T-helper 17 cell (primary cell): ENCODE results near the gene ANO10. TPM values are rescaled to one million over a fixed set of nuclear protein-coding genes. Genes with fewer than 3 reads are reported as not detected.

Experiments
- ATAC-seq: fragments of 150-1000 bp; cut with Tn5 transposase; 2 replicates; pipeline ENCODE4 v1.10.0; 2021; ENCODE audit warnings: mild to moderate bottlenecking, moderate library complexity
- DNase-seq, 3 donors: peaks; one replicate each; pipeline versions ENCODE4 v3.0.0 to v3.0.0-alpha.2; 2020 to 2021
- H3K9me3 ChIP-seq: one replicate; pipeline ENCODE4 v1.7.0; 2013; ENCODE audit warnings: low read length, mild to moderate bottlenecking; ENCODE audit not compliant: control insufficient read depth, poor library complexity, severe bottlenecking
- H3K27ac Mint-ChIP-seq: one replicate; pipeline ENCODE4 v1.8.0; 2022; ENCODE audit warnings: mild to moderate bottlenecking, moderate library complexity, mixed read lengths
- H3K27me3 Mint-ChIP-seq: one replicate; pipeline ENCODE4 v1.8.0; 2022; ENCODE audit warnings: mixed read lengths
- H3K36me3 Mint-ChIP-seq: one replicate; pipeline ENCODE4 v1.8.0; 2022; ENCODE audit warnings: low read depth, mixed read lengths
- H3K4me1 Mint-ChIP-seq: one replicate; pipeline ENCODE4 v1.8.0; 2022; ENCODE audit warnings: mild to moderate bottlenecking, mixed read lengths
- H3K4me3 Mint-ChIP-seq: one replicate; pipeline ENCODE4 v1.8.0; 2022; ENCODE audit warnings: mild to moderate bottlenecking, moderate library complexity, mixed read lengths
- total RNA-seq, 4 donors: library from RNA in 2 of 4; stranded (reverse) in 2 of 4; gene quantifications; one replicate each; pipeline ENCODE4 v1.2.3 and lab custom pipeline; 2022 to 2026

ANO10 gene
- total RNA-seq, 2 donors from 2014 or later, result 8.5 to 11.1 TPM

DNA sequence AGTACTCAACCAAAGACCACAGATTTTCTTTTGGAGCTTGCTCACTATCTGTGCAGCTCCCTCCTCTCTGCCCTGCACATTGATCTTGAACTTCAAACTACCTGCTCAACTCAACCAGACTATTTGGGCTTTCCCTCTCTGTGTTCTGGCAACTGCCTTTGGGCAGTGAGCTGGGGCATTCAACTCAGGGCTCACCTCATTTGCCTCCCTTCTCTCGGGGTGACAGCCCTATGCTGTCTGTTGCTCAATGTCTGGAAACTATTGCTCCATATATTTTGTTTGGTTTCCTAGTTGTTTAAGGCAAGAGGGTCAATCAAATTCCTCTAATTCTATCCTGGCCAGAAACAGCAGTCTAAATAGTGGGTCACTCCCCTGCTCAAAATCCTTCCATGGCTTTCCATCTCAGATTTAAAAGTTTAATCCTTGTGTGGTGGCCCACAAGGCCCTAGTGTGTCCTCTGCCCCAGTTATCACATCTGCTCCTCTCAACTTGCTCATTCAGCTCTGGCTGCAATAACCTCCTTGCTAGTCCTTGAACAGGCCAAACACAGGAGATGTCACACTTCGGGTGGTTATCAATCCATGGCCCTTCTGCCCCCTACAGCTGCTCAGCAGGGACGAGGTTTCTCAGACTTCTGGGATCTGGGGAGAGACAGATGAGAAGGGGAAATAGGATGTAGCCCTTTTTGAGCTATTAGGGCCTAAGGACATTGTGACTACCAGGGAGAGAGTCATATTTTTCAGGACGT lies 267.7 kb downstream of the ANO10 start:
- Mint-ChIP-seq H3K27ac (no peak overlapping the region), H3K4me1 (no peaks in the 10 kb centered on the region), H3K36me3 (peaks cover 5% of the 10 kb centered on the region), H3K27me3 (no peaks in the 10 kb centered on the region), H3K4me3 (no peak overlapping the region)
- peaks cover 3% of the 10 kb centered on the region for H3K9me3 ChIP-seq
- DNase-seq (no peak), ATAC-seq (no peak)

DNA sequence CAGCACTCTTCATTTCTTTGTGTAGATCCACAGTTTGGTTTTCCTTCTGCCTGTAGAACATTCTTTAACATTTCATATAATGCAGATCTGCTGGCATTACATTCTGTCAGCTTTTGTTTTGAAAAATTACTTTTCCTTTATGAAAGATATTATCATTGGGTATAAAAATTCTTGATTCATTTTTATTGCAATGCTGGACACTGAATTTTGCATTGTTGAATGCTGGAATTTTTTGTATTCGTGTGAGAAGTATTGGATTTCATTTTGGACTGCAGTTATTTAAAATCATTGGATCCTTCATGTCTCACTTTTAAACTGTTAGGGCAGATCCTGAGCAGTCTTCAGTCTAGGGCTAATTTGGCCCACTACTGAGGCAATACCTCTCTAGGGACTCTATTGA lies 268.4 kb downstream of the ANO10 start:
- H3K27me3 Mint-ChIP-seq, result no peaks in the 10 kb centered on the region
- peaks cover 7% of the 10 kb centered on the region for H3K36me3 Mint-ChIP-seq
- H3K4me1 Mint-ChIP-seq, result peaks cover 2% of the 10 kb centered on the region
- H3K27ac Mint-ChIP-seq, result no peak overlapping the region
- no peak overlapping the region for H3K4me3 Mint-ChIP-seq
- H3K9me3 ChIP-seq, result peaks cover 3% of the 10 kb centered on the region
- DNase-seq, result no peak
- no peak for ATAC-seq

DNA sequence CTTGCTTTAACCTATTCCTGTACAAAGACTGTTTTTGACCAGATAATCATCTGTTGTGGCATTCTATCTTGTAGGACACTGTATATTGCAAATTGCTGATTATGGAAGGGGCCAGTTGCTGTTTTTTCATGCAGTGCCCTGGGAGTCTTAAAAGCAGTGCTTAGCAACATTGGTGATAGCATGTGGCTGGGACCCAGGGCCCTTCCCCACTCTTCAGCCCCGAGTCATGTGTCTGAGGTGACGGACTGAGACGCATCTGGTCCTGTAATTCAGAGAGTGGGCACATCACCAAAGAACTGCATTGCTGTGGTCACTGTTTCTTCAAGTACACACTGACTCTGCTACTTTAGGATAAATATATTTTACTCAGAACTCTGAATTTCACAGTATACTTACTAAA lies 272.1 kb downstream of the ANO10 start:
- peaks cover 12% of the 10 kb centered on the region for H3K36me3 Mint-ChIP-seq

DNA sequence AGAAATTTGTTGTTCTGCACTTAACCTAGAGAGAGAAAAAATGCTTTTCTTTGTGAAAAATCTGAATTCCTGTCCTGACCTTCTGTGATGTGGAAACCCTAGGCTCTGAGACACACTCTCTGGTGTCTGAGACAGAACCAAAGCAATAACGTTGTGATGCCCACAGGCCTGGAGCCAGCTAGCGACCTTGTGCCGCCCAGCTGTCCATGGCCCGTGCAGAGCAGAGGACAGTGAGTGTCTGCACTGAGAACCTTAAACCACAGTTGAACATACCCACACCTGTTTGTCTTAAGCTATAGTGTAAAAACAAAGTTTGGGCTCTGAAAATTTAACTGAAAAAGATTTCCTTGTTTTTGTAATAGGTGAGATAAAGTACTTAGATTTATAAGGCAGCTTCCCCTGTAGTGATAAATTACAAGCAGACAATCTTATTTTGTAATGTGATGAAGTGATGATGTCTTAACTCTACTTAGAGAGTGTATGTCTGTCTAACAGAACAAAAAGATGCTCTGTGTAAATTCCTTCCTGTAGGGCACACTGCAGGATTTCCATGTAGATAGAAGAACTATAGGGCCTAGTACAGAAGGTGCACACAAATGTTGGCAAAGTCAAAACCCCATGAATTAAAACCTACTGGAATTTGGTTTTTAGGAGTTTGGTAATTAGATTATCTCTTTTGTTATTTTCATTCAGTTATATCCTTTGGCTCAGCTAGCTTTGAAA lies 272.8 kb downstream of the ANO10 start:
- Mint-ChIP-seq H3K27ac (peak overlapping the region; percentile 98), H3K4me3 (no peak overlapping the region), H3K4me1 (peaks cover 25% of the 10 kb centered on the region), H3K27me3 (no peaks in the 10 kb centered on the region), H3K36me3 (peaks cover 12% of the 10 kb centered on the region)
- H3K9me3 ChIP-seq, result no peaks in the 10 kb centered on the region
- DNase-seq (no peak), ATAC-seq (no peak)

More for the DNA sequence above, 272.1 kb downstream of the ANO10 start:
- no peaks in the 10 kb centered on the region for H3K9me3 ChIP-seq
- H3K4me3 Mint-ChIP-seq, result no peak overlapping the region
- ATAC-seq (no peak), DNase-seq (no peak)
- H3K4me1 Mint-ChIP-seq, result peaks cover 20% of the 10 kb centered on the region
- peak overlapping the region; percentile 98 for H3K27ac Mint-ChIP-seq
- H3K27me3 Mint-ChIP-seq, result no peaks in the 10 kb centered on the region

DNA sequence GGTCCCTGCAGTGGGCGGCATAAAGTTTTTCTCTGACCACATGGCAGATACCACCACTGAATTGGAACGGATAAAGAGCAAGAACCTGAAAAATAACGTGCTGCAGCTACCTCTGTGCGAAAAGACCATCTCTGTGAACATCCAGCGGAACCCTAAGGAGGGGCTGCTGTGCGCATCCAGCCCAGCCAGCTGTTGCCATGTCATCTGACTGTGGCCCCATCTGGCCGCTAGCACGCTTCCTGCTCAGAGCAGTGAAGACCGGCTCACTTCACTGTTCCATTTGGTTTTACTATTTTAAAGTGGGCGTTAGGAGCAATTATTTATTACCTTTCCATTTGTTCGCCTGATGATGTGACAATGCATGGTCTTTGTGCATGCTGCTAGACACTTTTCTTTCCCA lies 273.5 kb downstream of the ANO10 start:
- Mint-ChIP-seq H3K27me3 (no peaks in the 10 kb centered on the region), H3K36me3 (peaks cover 12% of the 10 kb centered on the region), H3K27ac (peak overlapping the region; percentile 98), H3K4me3 (peak overlapping the region; percentile 8), H3K4me1 (peaks cover 28% of the 10 kb centered on the region)
- DNase-seq (no peak), ATAC-seq (no peak)
- H3K9me3 ChIP-seq, result no peaks in the 10 kb centered on the region

DNA sequence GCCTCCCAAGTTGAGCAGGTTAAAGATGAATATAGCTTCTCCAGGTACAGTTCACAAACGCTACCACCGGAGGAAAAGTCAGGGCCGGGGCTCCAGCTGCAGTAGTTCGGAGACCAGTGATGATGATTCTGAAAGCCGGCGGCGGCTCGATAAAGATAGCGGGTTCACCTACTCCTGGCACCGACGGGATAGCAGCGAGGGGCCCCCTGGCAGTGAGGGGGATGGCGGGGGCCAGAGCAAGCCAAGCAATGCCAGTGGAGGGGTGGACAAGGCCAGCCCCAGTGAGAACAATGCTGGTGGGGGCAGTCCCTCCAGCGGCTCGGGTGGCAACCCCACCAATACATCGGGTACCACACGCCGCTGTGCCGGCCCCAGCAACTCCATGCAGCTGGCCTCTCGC lies 274.0 kb downstream of the ANO10 start:
- Mint-ChIP-seq H3K27me3 (no peaks in the 10 kb centered on the region), H3K4me1 (peaks cover 31% of the 10 kb centered on the region), H3K36me3 (peaks cover 12% of the 10 kb centered on the region), H3K27ac (peak overlapping the region; percentile 98), H3K4me3 (peak overlapping the region; percentile 81)
- ATAC-seq, result no peak
- H3K9me3 ChIP-seq, result no peaks in the 10 kb centered on the region
- DNase-seq, result no peak

DNA sequence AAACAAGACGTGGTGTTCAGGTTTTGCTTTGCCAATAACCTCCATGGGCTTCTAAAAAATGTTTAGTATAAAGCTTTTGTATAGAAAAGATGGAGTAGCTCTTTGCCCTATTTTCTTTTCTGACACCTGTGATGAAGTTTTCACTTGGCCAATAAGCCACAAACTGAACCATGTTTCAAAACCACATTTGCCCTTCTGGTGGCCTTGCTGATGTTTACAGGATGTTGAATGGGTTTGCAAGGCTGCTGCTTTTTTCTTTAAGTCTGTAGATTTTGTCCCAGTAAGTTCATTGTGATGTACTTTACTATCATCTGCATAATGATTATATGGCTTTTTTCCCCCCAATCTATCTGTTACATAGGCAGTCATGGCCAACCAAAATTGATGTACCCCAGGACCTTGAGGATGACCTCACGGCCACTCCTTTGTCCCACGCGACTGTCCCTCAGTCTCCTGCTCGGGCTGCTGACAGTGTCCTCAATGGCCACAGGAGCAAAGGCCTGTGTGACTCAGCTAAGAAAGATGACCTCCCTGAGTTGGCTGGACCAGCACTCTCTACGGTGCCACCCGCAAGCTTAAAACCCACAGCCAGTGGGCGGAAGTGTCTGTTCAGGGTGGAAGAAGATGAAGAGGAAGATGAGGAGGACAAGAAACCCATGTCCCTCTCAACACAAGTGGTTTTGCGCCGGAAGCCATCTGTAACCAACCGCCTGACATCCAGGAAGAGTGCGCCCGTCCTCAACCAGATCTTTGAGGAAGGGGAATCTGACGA lies 274.6 kb downstream of the ANO10 start:
- DNase-seq, result no peak
- peak; percentile 88 for ATAC-seq
- peaks cover 36% of the 10 kb centered on the region for H3K4me1 Mint-ChIP-seq
- no peaks in the 10 kb centered on the region for H3K9me3 ChIP-seq
- peak overlapping the region; percentile 98 for H3K27ac Mint-ChIP-seq
- H3K27me3 Mint-ChIP-seq, result no peaks in the 10 kb centered on the region
- H3K4me3 Mint-ChIP-seq, result peak overlapping the region; percentile 81
- H3K36me3 Mint-ChIP-seq, result peaks cover 15% of the 10 kb centered on the region

DNA sequence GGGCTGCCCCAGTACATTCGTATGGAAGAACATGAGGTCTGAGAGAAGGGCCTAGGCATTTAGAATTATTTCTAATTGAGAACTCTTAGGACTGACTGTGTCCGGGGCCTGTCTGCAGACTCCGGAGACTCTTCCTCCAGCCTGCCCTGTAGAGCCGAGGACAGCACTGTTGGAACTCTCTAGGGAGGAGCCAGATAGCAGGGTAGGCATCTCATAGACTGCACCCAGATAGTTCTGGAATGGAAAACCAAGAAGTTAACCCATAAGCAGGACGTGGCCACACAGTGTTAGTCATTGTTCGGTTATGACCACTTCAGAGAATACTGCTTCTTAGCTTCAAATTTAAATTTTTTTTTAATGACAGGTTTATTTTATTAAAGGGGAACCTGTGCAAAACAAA lies 275.9 kb downstream of the ANO10 start:
- H3K9me3 ChIP-seq, result no peaks in the 10 kb centered on the region
- H3K36me3 Mint-ChIP-seq, result peaks cover 10% of the 10 kb centered on the region
- H3K4me3 Mint-ChIP-seq, result peak overlapping the region; percentile 55
- DNase-seq (no peak), ATAC-seq (no peak)
- H3K4me1 Mint-ChIP-seq, result peaks cover 36% of the 10 kb centered on the region
- no peaks in the 10 kb centered on the region for H3K27me3 Mint-ChIP-seq
- peak overlapping the region; percentile 98 for H3K27ac Mint-ChIP-seq

DNA sequence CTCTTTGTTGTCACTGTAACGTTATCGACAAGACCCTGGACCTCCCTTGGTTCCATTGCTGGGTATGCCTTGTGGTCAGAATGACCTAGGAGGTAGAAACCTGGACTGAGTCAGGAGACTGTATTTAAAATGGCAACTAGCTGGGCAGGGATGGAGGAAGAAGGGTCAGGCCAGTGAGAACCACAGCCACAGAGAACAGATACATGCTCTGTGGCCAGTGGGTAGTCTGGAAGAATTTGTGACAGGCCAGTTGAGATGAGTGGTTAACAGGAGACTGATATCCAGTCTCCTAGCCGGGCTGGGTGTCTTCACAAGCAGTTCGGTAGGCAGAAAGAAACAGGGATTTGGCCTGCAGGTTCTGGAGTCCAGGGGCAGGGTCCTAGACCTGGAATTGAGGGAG lies 276.6 kb downstream of the ANO10 start:
- no peak for DNase-seq
- H3K9me3 ChIP-seq, result no peaks in the 10 kb centered on the region
- peaks cover 36% of the 10 kb centered on the region for H3K4me1 Mint-ChIP-seq
- peaks cover 10% of the 10 kb centered on the region for H3K36me3 Mint-ChIP-seq
- H3K27ac Mint-ChIP-seq, result peak overlapping the region; percentile 98
- H3K4me3 Mint-ChIP-seq, result peak overlapping the region; percentile 55
- ATAC-seq, result no peak
- H3K27me3 Mint-ChIP-seq, result no peaks in the 10 kb centered on the region

DNA sequence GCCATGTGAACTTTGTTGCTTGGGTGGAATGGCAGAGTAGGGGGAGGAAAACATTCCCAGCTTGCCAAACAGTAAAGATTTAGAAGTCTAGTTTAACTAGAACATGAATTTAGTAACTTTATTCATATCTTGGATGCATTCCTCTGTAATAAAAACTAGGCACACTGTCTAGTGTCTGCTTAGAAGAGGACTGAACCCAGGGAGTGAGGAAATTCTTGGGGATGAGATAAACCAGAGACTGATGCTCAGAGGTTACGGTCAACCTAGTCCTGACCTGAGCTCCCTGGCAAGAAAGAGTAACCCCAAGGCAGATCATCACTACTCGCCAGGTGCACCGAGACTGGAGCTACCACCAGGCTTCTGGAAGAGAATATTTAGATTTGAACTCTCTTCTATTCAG lies 277.3 kb downstream of the ANO10 start:
- Mint-ChIP-seq H3K36me3 (peaks cover 10% of the 10 kb centered on the region), H3K4me1 (peaks cover 36% of the 10 kb centered on the region), H3K4me3 (no peak overlapping the region), H3K27ac (peak overlapping the region; percentile 98), H3K27me3 (no peaks in the 10 kb centered on the region)
- no peaks in the 10 kb centered on the region for H3K9me3 ChIP-seq
- DNase-seq (no peak), ATAC-seq (no peak)

DNA sequence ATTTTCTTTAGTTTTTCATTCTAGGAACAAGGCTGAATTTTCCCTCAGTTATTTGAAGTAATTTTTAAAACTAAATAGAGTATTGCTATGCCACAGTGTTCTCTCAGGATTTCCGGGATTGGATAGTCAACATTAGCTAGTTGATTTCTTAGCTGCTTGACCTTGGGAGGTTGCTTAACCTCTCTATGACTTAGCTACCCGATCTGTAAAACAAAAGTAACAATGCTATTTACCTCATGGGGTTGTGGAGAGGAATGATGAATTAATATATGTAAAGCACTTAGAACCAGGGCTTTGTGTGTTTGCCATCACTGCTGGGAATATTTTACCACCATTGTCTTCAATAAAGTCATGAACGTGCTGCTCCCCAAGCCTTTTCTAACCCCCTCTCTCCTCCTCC lies 278.0 kb downstream of the ANO10 start:
- Mint-ChIP-seq H3K36me3 (peaks cover 9% of the 10 kb centered on the region), H3K4me1 (peaks cover 35% of the 10 kb centered on the region), H3K27me3 (no peaks in the 10 kb centered on the region), H3K4me3 (no peak overlapping the region), H3K27ac (peak overlapping the region; percentile 98)
- DNase-seq, result no peak
- no peak for ATAC-seq
- no peaks in the 10 kb centered on the region for H3K9me3 ChIP-seq

DNA sequence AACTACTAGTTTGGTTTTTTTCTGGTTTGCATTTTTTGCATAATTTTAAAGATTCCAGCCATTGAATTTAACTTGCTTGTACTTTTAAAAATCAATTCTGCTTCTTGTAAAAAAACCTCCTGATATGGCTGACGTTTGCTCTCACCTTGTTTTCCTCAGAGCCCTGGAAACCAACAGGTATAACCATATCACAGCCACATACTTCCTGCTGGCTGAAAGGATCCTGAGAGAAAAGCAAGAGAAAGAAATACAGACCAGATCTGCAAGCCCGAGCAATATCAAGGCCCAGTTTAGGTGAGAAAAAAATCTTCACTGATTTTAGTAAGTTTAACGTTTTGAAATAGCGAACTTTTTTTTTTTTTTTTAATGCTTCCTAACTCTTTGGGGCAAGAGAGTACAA lies 278.6 kb downstream of the ANO10 start:
- peak overlapping the region; percentile 98 for H3K27ac Mint-ChIP-seq
- ATAC-seq (peak; percentile 19), DNase-seq (no peak)
- H3K4me1 Mint-ChIP-seq, result peaks cover 34% of the 10 kb centered on the region
- peaks cover 8% of the 10 kb centered on the region for H3K36me3 Mint-ChIP-seq
- no peaks in the 10 kb centered on the region for H3K27me3 Mint-ChIP-seq
- no peak overlapping the region for H3K4me3 Mint-ChIP-seq
- no peaks in the 10 kb centered on the region for H3K9me3 ChIP-seq

DNA sequence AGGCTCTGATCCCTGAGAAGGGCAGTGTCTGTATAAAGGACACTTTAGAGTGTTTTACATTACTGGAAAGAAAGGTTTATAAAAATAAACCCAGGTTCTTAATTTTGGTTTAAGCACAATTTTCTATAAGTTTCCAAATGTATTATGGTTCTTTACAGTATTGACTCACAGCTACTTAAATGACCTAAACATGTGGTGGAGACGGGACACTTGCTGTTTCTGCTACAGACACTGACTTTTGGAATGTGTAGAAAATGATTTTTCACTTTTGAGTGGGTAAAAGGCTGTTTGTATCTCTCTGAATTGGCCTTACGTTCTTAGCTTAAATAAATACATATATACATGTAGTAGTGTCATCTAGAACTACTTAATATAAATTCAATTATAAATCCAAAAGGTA lies 280.0 kb downstream of the ANO10 start:
- DNase-seq (no peak), ATAC-seq (no peak)
- no peak overlapping the region for H3K4me3 Mint-ChIP-seq
- peaks cover 3% of the 10 kb centered on the region for H3K9me3 ChIP-seq
- H3K4me1 Mint-ChIP-seq, result peaks cover 26% of the 10 kb centered on the region
- H3K27me3 Mint-ChIP-seq, result no peaks in the 10 kb centered on the region
- peak overlapping the region; percentile 19 for H3K27ac Mint-ChIP-seq
- peaks cover 8% of the 10 kb centered on the region for H3K36me3 Mint-ChIP-seq
